ENCODE results near the gene RSPO4.
"Not testable (repeated sequence)": the region's sequence is repeated elsewhere in the genome, so short reads cannot be mapped to it uniquely, and the experiment has no call there.

Gene RSPO4

DNA sequence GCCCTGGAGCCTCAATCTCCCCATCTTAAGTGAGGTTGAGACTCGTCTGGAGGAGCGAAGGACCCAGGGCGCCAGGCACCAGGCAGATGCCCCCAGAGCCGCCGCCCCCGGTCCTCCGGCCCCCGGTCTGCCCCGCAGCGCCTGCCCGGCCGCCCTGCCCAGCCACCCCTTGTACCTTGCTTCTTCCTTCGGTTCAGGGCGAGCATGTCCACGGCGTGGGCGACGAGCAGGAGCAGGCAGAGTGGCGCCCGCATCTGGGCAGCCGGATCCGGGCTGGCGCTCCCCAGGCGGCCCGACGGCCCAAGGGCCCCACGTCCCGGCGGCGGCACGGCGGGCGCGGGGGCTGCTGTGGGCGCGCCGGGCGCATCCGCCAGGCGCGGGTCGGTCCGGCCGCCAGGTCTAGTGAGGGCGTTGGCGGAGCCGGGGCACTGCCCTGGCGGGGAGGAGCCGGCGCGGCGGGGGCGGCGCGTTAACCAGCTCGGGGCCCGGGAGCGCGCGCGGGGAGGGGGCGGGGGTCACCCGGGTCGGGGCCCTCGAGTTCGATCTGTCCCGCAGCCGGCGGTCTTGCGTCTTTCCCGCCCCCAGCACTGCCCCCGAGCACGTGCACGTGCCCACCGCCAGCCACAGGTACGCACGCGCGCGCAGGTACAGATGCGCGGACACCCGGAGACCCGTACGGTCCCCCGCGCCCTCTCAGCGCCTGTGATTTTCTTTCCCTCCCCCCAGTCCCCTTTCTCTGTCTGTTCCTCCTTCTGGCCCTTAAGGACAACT is at the start of gene RSPO4:
Gene RSPO4, minus strand, starts transcription at position 401 of the 771 bp plus-strand sequence. Its CDS starts 147 bp downstream, at position 254.
- DNase-seq = no peak

DNA sequence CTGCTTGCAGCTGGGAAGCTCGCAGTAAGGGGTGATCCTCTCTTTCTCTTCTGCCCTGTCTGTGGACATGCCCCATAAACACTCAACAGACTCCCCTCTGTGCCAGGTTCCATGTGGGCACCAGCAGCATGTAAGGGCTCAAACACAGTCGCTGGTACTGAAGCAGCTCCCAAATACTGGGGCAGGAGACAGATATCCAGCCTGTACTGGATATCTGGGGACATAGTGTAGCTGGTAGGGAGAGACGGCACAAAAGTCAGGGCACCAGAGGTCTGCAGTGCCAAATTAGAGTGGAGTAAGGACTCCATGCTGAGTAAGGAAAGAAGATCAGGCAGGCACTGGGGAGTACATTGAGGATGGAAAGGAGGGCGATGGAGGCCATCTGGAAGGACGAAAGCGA is 48.3 kb upstream of the RSPO4 start:
- no peak for DNase-seq

DNA sequence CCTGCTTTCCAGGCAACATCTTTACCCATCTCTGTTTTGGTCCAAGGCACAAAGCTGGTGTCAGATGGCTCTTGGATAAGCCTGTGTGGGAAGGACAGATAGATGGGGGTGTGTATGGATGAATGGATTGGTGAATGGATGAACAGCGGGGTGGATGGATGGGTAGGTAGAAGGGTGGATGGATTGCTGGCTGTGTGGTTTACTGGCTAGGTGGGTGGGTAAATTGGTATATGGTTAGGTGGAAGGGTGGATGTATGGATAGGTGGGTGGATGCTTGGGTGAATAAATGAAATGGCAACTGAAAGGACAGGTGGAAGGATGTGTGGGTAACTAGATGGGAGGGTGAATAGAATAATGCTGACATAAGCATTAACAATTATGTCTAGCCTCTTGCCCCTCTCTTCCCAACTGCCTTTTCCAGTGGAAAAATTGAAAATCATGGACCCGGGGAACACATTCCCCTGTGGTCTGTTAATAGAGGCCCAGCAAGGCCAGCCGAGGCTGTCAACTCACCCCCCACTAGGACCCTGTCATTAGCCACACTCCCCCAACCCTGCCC is 43.8 kb upstream of the RSPO4 start:
- no peak for DNase-seq

DNA sequence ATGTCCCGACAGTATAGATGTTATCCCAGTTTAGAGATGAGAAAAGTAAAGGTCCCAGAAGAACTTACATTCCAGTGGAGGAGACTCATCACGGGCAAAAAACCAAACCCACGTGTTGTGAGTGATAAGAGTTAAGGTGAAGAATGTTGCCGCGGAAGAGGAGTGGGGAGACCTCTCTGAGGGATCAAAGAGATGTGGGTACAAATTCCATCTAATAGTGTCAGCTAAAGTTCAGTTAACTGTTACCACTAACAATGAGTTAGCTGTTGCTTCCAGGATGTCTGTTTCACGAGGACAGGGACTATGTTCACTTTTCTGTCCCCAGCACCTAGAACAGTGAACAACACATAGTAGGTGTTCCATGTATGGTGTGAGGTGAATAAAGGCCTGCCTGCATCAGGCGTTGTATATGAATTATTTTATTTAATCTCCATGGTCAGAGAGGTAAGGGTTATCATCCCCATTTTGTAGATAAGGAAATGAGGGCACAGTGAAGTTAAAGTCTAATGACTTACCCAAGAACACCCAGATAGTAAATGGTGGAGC is 39.8 kb upstream of the RSPO4 start:
- no peak for DNase-seq

DNA sequence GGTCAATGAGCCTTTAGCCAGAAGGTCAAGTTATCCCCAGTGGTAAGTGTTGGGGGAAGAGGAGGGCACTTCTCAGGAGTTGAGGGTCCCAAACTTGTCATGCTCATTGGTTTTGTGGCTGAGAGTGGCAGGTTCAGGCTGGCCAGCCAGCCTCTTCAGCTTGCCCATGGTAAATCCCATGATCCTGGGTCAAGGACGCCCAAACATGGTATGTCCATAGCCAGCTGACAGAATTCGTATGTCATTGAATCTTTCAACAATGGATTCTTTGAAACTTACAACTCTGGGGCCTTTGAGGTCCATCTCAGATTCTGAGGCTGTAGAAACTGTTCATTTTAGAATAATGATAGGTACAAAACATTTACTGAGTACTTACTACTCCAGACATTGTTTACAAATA is 36.1 kb upstream of the RSPO4 start:
- DNase-seq = no peak

DNA sequence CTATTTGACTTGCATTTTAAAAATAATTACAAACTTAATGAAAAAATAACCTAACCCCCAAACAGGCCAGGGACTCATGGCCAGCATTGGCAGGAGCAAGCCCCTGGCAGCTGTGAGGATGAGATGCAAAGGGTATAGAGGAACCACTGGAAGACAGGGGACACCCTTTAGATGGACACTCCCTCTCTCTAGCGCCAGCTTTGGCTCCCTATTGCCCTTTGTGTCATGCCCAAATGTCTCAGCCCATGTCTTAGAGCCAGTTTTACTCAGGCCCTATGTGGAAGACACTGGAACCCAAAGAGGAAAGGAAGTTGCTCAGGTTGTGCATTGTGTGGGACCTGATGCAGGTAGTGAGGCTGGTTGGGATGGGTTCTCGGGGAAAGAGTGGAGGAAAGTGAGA is 34.9 kb upstream of the RSPO4 start:
- DNase-seq = no peak

DNA sequence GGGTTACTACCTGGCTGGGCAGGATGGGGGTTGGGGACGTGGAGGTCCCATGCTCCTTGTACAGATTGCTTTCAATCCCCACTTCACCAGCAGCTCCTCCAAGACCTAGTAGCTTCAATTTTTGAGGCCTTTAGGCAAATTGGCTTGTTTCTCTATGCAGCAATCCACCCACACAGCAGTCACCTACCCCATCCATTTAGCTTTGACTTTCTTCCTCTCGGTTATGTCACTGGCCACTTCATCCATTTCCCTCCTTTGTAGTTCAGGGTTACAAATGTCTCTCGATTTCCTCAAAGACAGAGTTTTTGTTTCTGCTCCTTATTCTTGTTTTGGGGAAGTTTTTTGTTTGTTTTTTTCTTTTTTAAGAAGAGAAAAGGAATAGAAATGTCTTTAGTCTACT is 33.4 kb upstream of the RSPO4 start:
- no peak for DNase-seq

DNA sequence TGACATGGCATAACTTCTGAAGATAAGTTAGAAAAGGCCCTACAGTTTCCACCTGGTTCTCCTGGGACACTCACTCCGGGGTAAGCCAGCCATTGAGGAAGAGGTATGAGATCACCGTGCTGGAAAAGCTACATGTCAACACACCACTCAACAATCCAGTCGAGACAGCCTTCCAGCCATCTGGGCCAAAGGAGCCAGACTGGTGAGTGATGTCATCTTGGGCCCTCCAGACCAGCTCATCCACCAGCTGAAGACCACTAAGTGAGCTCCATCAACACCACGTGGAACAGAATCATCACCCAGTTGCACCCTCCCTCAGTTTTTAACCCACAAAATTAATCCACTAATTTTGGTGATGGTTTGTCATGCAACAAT is 32.3 kb upstream of the RSPO4 start:
- DNase-seq = no peak

DNA sequence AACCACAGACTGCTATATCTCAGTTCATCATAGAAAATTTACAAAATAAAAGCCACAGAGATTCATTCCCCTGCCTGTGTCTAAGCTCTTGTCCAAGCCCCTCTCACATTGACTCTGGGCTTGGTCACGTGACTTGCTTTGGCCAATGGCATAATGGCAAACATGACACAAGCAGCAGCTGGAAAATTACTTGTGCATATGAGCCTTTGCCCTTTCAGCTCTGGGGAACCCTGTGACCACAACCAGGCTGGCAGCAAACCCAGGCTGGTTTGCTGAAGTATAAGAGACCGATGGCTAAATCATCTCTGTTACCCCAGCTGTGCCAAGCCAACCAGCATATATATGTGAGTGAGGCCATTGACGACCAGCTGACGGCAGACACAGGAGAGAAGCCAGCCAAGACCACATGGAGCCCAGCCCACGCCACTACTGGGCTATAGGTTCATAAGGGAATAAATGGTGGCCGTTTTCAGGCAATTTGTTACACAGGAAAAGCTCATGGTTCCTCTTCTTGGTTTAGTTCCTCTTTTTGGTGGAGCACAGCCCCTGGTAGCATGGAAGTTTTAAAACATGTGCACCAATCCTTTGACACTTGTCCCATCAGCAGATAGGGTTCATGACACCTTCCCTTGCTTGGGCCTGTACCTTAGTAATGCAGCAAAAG is 31.8 kb upstream of the RSPO4 start:
- DNase-seq = peak in 1 of 2 donors; percentile 73

DNA sequence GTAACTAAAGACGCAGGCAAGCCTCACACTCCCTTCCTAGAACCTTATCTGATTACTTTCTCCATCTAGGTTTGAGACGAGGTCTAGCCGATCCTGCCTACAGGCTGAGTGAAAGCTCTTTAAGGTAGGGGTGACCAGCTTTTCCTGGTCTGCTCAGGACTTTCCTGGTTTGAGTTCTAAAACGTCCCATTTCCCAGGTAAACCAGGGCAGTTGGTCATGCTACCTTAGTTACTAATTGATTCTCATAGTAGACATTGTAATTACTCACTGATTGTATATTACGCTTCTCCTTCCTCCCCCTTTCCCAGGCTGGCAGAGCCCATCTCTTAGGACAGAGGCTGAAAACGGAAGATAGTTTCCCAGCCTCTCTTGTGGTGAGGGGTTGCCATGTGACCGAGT is 27.9 kb upstream of the RSPO4 start:
- DNase-seq = no peak

DNA sequence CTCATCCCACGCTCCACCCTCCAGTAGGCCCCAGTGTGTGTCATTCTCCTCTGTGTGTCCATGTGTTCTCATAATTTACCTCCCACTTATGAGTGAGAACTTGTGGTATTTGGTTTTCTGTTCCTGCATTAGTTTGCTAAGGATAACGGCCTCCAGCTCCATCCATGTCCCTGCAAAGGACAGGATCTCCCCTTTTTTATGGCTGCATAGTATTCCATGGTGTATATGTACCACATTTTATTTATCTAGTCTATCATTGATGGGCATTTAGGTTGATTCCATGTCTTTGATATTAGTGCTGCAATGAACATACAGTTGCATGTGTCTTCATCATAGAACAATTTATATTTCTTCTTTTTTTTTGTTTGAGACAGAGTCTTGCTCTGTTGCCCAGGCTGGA is 24.1 kb upstream of the RSPO4 start:
- not testable (repeated sequence) for DNase-seq

DNA sequence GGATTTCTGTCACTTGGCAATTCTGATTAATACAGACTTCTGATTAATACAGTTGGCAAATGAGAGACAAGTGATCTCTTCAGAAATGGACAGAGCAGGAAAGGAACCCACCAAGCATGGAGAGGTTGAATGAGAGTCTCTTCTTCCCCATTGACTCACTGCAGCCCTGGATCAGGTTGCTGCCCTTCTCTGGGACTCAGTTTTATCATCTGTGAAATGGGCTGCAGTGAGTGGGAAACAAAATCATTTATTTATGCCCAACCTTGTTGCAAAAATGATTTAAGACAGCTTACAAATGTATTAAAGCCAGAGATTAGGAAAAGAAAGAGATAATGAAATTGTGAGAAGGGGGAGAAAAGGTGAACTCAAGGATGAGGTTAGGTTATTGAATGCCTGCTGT is 20.8 kb upstream of the RSPO4 start:
- no peak for DNase-seq

DNA sequence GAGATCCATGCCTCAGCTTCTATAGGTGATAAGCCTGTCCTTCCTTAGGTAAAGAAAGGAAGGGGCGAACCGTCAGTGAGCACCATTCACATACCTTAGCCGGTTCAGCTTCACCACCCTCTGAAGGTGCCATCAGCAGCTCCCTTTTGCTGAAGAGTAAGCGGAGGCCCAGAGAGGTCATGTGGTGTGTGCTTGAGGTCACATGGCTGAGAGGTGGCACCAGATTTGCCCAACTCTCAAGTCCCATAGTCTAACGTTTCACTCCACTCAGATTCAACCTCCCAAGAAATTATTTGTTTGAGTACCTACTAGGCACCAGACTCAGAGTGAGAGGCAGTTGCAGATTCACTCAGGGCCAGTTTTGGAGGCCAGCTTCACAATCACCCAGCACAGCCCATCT is 18.5 kb upstream of the RSPO4 start:
- no peak for DNase-seq

DNA sequence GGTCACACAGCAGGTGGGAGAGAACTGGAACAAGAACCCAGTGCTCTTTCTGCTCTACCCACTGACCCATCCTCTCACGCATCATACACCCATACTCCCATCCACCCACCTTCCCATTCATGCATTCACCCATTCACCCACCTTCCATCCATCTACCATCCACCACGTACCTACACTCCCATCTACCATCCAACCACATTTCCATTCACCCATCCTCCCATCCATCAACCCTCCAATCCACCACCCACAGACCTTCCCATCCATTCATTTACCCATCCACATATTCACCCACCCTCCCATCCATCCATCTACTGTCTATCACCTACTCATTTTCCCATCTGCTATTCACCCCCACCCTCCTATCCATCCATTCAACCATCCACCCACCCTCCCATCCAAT is 17.2 kb upstream of the RSPO4 start:
- DNase-seq = no peak

DNA sequence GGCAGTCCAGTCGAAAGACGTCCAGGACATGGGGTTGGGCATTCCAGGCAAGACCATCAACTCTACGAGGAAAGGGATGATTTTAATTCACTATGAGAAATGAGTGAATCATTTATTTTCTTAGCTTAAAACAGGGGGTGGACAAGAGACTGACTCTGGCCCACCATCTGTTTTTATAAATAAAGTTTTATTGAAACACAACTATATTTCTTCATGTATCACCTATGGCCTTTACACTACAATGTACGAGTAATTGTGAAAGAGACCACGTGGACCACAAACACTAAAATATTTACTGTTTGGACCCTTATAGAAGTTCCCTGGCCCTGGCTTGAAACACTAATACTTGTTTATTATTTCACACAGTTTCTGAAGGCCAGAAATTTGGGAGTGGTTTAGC is 15.6 kb upstream of the RSPO4 start:
- DNase-seq = no peak

DNA sequence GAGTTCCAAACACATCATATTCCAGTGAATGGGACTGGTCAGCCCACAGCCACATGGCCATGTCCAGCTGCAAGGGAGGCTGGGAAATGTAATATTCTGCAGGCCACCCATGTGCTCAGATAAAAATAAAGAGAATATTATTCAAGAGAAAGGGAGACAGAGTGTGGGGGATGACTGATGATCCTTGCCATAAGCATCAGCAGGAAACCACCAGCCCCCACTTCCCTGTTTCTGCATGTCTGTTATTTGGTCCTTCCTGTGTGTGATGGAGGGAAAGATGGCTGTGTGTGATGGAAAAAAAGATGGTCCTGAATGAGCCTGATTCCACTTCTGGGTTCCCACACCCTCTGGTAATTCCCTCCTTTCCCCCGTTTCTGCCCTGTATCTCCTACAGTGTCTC is 13.1 kb upstream of the RSPO4 start:
- no peak for DNase-seq

DNA sequence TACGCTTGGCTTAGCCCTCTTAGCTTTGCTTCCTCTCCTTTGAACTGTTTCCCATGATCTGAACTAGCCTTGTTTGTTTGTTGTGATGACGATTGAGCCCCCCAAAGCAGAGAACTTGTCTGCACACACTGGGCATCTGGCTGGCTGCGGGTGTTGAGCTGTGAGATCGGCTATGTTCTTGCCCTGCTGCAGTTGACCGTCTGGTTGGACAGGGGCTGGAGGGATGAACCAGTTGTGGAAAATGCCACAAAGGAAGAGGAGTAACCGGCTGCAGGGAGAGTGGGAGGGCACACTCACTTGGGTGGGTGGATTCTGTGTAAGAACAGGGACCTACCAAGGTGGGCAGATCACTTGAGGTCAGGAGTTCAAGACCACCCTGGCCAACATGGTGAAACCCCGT is 12.4 kb upstream of the RSPO4 start:
- no peak for DNase-seq

DNA sequence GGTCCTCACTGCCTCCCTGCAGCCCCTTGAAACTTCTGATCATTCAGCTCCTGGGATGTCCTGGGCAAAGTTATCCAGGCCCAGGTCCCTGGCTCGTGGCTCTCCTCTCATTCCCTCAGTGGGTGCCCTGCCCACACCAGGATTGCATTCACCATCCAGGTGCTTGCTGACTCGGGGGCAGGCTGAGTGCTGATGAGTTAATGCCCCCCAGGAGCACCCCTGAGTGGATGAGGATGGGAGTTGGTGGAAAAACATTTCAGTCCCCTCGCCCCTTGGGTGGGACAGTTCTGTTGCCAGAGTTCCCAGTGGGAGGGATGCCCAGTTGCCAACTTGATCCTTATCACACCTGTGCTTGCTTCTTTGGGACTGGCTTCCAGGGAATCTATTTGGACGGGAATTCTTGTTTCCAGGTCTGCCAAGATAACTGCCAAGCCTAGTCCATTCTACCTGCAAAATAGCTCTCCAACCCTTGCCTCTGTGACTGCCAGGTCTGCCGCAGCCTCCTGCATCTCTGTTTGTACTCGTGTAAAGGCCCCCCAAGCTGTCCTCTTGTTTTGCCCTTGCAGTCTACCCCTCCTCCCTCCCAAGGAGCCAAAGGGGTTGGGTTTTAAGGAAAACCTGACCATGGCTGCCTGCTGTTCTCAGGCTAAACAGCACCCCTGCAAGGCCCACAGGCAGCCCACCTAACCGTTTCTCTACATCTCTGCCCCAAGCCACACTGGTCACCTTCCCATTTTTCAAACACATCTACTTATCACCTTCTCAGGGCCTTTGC is 11.6 kb upstream of the RSPO4 start:
- DNase-seq = no peak

DNA sequence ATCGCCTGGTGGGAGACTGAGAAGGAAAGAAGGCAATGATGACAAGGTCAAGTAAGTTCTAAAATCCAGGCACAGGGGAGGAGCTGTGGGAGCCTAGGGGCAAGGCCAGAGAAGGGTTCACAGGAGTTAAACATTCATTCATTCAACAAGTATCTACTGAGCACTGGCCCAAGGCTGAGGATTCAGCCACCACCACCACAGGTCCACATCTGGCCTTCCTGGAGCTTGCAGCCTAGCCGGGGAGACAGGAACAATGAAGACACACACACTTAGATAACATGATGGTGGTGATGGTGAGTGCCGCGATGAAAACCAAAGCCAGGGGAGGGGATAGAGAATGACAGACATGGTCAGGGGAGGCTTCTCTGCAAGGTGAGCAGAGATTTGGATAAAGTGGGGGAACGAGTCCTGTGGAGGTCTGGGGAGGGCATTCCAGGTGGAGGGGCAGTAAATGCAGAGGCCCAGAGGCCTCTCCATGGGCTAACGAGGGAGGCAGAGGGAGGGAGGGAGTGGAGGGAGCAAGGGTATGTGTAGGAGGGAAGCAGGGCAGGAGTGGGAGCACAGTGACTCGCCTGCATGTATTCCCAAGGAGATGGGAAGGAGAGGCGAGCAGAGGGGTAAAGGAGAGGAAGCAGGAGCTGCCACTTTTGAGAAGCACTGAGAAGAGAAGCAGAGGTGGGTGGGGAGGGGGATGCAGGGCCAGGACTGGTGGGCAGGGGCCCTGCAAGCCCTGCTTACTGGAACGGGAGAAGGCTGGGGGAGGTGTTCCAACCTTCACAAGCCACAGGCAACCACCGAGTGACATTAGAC is 10.5 kb upstream of the RSPO4 start:
- no peak for DNase-seq

DNA sequence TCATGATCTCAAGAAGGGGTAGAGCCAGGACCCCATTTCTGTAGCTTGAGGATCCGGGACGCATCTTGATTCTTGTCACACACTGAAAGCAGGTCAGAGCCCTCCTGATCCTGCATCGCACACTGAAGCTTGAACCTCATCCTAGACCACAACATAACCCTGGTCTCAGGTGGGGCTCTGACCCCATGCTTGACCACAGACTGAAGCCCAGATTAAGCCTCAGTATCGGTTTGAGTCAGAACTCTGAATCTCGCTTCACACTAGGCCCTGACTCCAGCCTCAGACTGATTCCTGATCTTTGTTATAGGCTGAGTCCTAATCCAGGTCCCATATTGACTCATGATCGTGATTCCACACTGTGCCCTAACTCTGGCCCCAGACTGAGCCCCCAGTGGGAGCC is 8.5 kb upstream of the RSPO4 start:
- no peak for DNase-seq

DNA sequence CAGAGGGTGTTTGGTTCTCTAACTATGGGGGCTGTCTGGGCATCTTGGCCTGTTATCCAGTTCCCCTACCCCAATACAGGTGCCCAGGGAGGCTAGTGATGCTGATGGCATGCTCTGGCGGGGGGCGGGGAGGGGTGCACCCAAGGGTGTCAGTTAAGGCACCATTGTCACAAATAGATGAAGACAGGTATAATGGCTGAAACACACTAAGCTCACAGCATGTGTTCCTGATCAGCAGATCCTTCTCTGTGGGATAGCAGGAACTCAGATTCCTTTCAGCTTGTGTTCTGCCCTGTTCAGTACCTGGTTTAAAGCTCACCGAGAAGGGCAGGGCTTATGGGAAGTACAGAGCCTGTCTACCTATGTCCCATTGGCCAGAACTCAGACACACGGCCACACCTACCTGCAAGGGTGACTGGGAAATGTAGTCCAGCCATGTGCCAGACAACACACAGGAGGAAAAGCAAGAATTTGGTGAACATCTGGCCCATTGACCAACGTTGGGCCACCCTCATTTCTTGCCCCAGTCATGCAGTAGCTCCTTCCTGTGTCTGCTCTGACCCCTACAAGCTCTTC is 3.4 kb upstream of the RSPO4 start:
- no peak for DNase-seq
